Stimulated activated CD4-positive, alpha-beta T cell treated with anti-CD3 and anti-CD28 coated beads, Interleukin-15, amount 100 ng/mL, for 1 hour (primary cell): ENCODE measurements around the gene COX4I1.

Experiments
- DNase-seq, 2 donors: peaks; one replicate each; pipeline ENCODE4 v3.0.0-alpha.2; 2020; ENCODE audit warnings: low read depth in 1 of 2, low spot score in 1 of 2

The COX4I1 gene

DNA sequence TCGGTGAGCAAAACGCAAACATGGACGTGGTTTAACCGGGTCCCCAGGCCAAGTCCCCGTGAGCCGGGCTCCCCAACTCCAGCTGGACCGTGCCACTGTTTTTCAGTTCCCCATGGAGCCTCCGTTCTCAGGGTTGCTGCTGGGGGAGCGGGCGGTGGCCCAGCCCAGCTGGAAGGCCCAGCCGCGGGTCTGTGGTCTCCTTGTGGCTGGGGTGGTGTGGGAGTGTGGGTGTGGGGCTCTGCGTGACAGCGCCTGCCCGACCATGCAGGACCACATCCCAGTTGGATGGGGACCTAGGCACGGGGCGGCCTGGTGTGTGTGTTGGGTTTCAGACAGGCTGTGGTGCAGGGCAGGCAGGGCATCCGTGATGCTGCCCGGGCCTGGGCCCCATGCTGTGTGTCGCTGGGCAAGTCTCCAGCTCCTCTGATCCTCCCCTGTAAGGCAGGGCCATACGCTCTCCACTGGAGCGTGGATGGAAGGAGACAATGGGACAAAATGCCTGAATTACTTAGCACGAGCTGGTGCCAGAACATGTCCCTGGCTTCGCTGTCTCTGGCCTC is 40.3 kb downstream of the COX4I1 start:
- no peak for DNase-seq

- DNase-seq = no peak
Measured at GRCh38 chr16:85840395-85840794, 40.9 kb downstream of the COX4I1 start.

DNA sequence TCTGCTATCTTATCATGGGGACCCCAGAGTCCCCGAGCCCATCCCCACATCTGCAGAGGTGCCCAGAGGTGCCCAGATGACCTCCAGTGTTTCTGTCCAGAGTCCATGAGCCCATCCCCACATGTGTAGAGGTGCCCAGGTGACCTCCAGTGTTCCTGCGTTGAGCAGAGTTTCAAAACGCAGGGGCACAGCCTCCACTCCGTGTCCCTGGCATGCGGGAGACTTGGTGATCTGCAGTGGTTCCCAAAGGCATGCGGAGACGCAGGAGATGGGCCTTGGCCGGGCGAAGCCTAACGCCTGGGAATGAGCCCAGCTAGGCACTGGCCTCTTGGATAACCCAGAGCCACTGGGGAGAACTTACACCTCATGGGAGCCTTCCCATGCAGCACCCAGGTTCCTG is 41.3 kb downstream of the COX4I1 start:
- DNase-seq = no peak

DNA sequence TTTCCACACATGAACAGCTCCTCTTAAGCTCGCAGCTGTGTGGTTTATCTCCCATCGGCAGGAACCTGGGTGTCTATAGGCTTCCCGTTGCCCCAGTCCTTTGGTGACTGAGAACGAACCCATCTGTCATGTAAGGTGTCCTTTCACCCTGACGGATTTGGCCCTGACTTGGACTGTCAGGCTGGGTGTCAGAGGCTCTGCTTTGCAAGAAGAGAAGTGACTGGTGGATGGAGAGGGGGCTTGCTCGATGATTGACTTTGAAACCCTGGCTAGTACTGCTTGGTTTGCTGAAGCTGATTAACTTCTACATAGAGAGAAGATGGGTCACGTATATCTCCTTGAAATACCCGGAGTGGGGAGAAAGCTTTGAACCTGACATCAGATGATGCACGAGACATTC is 42.9 kb downstream of the COX4I1 start:
- DNase-seq = no peak

DNA sequence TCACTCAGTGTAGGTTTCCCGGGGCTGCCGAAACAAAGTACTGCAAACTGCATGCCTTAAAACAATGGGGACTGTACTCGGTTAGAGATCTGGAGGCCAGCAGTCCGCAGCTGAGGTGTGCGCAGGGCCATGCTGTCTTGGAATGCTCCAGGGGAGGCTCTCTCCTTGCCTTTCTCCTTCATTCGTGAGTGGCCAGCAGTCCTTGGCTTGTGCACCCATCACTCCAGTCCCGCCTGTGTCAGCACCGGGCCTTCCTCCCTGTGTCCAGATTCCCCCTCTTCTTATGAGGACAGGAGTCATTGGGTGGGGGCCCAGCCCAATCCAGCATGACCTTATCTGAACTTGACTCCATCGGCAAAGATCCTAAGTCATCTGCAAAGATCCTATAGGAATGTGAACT is 43.4 kb downstream of the COX4I1 start:
- DNase-seq = no peak

DNA sequence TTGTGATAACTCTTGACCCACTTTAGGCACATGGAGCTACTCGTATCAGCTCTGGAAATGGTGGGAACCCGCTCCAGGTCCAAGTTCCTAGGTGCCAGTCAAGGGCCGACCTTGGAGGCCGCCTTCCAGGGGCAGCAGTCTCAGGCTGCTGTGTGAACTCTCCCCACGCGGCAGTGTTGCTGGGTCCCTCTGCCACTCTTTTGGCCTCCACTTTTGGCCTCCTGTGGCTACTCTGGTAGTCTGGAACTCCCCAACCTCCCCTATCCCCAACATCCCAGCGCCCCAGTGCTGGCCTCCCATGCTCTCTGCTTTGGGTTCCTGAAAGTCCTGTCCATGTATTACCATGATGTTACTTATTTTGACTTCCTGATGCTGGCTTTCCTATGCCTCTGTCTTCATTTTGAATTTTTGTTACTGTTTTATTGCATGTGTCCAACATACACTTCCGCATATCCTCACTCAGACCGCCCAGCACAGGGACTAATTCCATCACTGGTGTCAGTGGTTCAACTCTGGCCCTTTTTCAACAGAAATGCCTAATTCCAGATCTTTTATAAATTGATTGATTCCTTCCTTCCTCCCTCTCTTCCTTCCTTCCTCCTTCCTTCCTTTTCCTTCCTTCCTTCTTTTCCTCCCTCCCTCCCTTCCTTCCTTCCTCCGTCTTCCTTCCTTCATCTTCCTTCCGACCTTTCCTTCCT is 44.1 kb downstream of the COX4I1 start:
- DNase-seq = no peak

DNA sequence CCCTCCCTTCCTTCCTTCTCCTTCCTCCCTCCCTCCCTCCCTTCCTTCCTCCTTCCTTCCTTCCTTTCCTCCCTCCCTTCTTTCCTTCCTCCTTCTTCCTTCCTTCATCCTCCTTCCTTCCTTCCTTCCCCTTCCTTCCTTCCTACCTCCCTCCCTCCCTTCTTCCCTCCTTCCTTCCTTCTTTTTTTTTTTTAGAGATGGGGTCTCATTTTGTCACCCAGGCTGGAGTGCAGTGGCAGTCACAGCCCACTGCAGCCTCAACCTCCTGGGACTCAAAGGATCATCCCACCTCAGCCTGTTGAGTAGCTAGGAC is 44.6 kb downstream of the COX4I1 start:
- no peak for DNase-seq

GRCh38 chr16:85844786-85845185 is 45.3 kb downstream of the COX4I1 start:
- DNase-seq = no peak

- no peak for DNase-seq
Measured at GRCh38 chr16:85845266-85845665, 45.8 kb downstream of the COX4I1 start.

- DNase-seq = no peak
Measured at GRCh38 chr16:85846461-85846860, 47.0 kb downstream of the COX4I1 start.

DNA sequence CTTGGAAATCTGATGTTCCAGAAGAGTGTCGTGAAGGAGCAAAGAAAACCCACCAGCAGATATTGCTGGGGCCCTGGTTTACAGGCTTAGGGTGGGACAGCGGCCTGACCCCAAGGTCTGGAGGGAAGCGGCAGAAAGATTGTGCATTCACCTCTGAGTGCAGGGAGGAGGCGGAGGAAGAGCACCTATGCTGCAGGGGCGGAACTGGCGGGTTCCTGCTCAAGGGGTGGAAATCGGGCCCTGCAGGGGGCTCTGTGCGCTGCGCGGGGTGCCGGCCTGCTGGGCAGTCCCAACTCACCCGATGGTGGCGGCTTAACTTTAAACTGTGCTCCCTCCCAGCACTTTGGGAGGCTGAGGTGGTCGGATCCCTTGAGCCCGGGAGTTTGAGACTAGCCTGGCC is 47.5 kb downstream of the COX4I1 start:
- no peak for DNase-seq

DNA sequence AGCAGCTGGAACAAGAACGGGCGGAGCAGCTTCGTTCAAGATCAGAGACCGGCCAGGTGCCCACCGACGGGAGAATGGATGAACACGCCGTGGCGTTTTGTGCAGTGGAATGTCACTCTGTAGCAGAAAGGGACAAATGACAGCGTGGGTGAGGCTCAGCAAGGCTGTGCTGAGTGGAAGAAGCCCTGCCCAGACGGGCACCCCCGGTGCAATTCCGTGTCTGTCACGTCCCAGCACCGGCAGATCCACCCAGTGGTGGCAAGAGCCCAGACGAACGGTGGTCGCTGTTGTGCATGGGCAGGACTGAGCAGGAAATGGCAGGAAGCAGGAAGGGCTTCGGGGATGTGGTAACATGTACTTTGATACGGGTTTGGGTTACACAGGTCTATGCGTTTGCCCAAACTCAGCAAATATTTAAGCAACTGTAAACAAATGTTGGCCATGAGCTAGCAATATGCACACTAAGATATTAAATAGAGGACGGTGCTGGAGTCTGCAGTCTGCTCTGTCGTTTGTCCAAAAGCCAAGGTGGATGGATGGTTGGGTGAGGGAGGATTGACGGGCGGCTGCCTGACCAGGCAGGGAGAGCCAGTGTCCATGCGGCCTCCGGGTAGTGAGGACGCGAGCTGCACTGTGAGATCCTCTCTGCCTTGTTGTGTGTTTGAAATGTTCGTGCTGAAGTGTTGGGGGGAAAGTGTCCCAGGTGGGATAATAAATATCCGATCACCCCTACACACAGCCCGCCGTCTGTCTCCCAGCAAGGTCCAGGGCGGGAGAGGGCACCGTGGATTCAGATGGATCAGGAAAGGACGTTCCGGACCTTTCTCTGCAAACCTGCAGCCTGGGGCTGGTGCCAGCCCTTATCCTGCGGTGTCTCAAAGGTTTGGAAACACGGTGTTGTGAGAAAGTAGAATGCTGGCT is 48.4 kb downstream of the COX4I1 start:
- no peak for DNase-seq

DNA sequence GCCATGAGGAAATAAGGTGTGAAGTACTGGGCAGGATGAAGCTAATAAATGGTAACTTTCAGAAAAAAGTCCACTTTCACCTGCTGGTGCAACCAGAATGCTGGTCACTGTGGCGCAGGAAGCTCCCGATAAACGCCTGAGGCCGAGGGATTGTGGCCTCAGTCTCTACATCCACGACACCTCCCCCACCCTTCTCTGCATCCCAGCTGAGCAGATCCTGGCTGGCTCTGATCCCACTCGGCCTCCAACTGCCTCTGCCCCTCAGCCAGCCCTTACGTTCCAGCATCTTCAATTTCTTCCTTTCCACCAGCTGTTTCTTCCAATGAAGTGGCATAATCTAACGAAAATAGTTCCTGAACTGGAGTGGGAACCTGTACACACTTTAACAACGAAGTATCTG is 49.5 kb downstream of the COX4I1 start:
- DNase-seq = no peak

- no peak for DNase-seq
Measured at GRCh38 chr16:85849388-85849787, 49.9 kb downstream of the COX4I1 start.

- no peak for DNase-seq
Measured at GRCh38 chr16:85850344-85850880, 50.9 kb downstream of the COX4I1 start.

DNA sequence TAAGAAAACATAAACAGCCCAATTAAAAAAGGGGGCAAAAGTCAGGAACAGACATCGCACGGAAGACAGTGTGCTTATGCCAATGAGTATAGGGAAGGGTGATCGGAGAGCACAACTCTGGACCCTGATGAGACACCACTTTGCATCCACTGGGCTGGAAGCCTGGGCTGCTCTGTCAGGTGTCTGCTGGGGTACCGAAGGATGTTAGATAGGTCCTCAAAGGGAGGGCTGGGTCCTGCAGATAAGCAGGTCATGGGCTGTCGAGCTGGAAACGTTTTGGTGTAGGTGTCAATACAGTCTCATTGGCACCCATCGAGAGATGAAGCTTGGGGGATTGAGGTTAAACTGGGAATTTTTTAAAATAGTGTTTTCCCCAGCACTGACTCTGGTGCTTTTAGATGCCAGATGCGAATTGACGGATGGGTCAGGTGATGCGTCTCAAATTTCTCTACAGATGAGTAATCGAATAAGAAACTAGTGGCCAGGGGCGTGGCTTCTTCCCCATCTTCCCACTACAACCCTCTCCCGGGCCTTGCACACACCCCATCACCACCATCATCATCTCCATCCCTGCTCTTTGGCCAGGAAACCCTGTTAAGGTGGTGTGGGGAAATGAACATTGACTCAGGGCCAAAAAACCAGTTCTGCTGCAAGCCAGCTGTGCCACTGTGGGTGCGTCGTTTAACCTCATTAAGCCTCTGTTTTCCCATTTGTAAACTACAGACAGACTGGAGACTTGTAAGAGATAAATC is 51.7 kb downstream of the COX4I1 start:
- no peak for DNase-seq

GRCh38 chr16:85853547-85854545 is 54.4 kb downstream of the COX4I1 start:
- DNase-seq = no peak

DNA sequence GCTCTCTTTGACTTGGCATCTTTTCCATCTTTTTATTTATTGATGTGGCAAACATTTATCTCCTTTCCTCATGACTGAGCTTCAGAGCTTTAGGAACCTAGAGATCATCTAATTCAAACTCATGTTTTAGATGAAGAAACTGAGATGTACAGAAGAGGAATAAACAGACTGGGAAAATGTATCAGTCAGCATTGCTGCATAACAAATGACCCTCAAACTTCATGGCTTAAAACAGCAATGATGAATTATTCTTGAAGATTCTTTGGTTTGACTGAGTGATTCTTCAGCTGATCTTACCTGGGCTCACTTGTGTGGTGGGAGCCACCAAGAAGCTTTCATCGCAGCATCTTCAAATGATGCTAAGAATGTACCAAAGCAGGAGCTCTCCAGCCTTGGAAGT is 55.4 kb downstream of the COX4I1 start:
- no peak for DNase-seq

GRCh38 chr16:85856079-85856478 is 56.6 kb downstream of the COX4I1 start:
- no peak for DNase-seq

- no peak for DNase-seq
Measured at GRCh38 chr16:85856585-85856984, 57.1 kb downstream of the COX4I1 start.
